Cardiac muscle cell (in vitro differentiated cells and primary cell): ENCODE results near the gene BMPR1A. TPM values are rescaled to one million over a fixed set of nuclear protein-coding genes. Genes with fewer than 3 reads are reported as not detected.

Source experiments
- DNase-seq, 2 donors: peaks; one replicate each; pipeline versions ENCODE4 v3.0.0 to v3.0.0-alpha.2; 2010 to 2017; ENCODE audit warnings: low read depth in 1 of 2, low spot score in 1 of 2
- H3K27ac ChIP-seq: fragments of 200-600 bp; sonication (generic); 2 replicates; pipeline ENCODE4 v1.5.1; 2016
- H3K27me3 ChIP-seq: fragments of 200-600 bp; sonication (generic); 2 replicates; pipeline ENCODE4 v1.6.0; 2016; ENCODE audit warnings: control low read depth
- H3K36me3 ChIP-seq: fragments of 200-600 bp; sonication (generic); 2 replicates; pipeline ENCODE4 v1.5.1; 2016; ENCODE audit warnings: control low read depth
- H3K4me1 ChIP-seq: fragments of 200-600 bp; sonication (generic); 2 replicates; pipeline ENCODE4 v1.8.1; 2017; ENCODE audit warnings: low read depth, mild to moderate bottlenecking, mixed run types
- H3K4me3 ChIP-seq: fragments of 200-600 bp; sonication (generic); 2 replicates; pipeline ENCODE4 v1.5.1; 2016; ENCODE audit warnings: mild to moderate bottlenecking
- H3K9me3 ChIP-seq: fragments of 200-600 bp; sonication (generic); 2 replicates; pipeline ENCODE4 v1.5.1; 2017; ENCODE audit warnings: low read depth, mild to moderate bottlenecking, control low read depth
- polyA plus RNA-seq: library from polyadenylated mRNA; unstranded; fragments of >200 nt; fragmentation: Nextera tagmentation; extraction: Ambion mirVana; gene quantifications from 2 replicates; pipeline ENCODE4 v1.2.1, GENCODE V29; 2016
- total RNA-seq: library from RNA; depleted of rRNA; stranded (reverse); fragments of >200 nt; gene quantifications from 2 replicates; pipeline ENCODE4 v1.2.3, GENCODE V29; 2016
- TF ChIP-seq, protein P1 (sequence below): IDR thresholded peaks from 2 replicates; pipeline ENCODE4 v1.5.1; 2012; ENCODE audit warnings: low read depth, mild to moderate bottlenecking, low read length

BMPR1A gene
- total and polyA plus RNA-seq, 2 experiments from 2014 or later, result 35.6 to 39.4 TPM

DNA sequence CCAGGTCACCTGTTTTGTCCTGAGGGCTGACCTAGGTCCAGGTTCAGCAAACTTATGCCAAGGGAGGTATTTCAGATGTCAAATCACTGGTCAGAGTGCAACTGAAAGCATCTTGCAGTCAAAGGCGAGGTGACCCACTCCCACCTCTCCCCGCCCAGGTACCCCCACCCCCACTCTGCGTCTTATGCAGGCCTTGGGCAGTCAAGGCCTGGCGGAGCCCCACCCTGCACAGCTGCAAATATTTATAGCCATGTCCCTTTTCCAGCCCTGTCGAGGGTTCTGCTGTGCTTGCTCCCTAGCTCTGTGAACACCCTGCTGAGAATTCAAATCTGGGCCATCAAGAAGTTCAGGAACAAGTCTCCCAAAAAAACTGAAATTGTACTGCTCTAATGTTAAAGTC, 40.6 kb upstream of the BMPR1A start:
- Histone ChIP-seq H3K4me1 (peaks cover 11% of the 10 kb centered on the region), H3K9me3 (no peaks in the 10 kb centered on the region), H3K27ac (peak overlapping the region; percentile 65), H3K4me3 (no peak overlapping the region), H3K27me3 (no peaks in the 10 kb centered on the region), H3K36me3 (peaks cover 47% of the 10 kb centered on the region)
- no peak for DNase-seq
- TF ChIP-seq, protein P1, sequence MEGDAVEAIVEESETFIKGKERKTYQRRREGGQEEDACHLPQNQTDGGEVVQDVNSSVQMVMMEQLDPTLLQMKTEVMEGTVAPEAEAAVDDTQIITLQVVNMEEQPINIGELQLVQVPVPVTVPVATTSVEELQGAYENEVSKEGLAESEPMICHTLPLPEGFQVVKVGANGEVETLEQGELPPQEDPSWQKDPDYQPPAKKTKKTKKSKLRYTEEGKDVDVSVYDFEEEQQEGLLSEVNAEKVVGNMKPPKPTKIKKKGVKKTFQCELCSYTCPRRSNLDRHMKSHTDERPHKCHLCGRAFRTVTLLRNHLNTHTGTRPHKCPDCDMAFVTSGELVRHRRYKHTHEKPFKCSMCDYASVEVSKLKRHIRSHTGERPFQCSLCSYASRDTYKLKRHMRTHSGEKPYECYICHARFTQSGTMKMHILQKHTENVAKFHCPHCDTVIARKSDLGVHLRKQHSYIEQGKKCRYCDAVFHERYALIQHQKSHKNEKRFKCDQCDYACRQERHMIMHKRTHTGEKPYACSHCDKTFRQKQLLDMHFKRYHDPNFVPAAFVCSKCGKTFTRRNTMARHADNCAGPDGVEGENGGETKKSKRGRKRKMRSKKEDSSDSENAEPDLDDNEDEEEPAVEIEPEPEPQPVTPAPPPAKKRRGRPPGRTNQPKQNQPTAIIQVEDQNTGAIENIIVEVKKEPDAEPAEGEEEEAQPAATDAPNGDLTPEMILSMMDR, result no peak

DNA sequence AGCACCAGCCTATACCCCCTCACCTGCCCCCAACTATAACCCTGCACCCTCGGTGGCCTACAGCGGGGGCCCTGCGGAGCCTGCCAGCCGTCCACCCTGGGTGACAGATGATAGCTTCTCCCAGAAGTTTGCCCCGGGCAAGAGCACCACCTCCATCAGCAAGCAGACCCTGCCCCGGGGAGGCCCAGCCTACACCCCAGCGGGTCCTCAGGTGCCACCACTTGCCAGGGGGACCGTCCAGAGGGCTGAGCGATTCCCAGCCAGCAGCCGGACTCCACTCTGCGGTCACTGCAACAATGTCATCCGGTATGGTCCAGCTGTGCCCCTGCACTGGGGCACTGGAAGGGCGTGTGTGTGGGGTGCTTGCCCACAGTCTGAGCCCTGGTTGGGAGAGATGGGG, 40.0 kb upstream of the BMPR1A start:
- no peak overlapping the region for H3K4me3 ChIP-seq
- peak overlapping the region; percentile 65 for H3K27ac ChIP-seq
- peaks cover 53% of the 10 kb centered on the region for H3K36me3 ChIP-seq
- TF ChIP-seq, protein P1, result no peak
- DNase-seq, result no peak
- no peaks in the 10 kb centered on the region for H3K9me3 ChIP-seq
- peaks cover 10% of the 10 kb centered on the region for H3K4me1 ChIP-seq
- H3K27me3 ChIP-seq, result no peaks in the 10 kb centered on the region

DNA sequence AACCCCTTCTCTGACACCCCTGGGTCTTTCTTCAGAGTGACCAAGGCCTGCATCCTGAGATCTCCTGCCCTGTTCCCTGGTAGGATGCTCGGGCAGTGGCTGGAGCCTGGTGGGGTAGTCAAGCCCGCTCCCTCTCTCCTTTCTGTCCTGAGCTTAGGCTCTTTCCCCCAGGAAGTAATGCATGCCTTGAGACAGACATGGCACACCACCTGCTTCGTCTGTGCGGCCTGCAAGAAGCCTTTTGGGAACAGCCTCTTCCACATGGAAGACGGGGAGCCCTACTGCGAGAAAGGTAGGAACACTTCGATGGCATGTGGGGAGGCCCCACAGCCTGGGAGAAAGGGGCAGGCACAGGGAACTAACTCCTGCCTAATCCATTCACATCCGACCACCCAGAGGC, 37.9 kb upstream of the BMPR1A start:
- DNase-seq, result no peak
- no peaks in the 10 kb centered on the region for H3K27me3 ChIP-seq
- H3K4me1 ChIP-seq, result peaks cover 5% of the 10 kb centered on the region
- peaks cover 69% of the 10 kb centered on the region for H3K36me3 ChIP-seq
- no peak overlapping the region for H3K4me3 ChIP-seq
- no peaks in the 10 kb centered on the region for H3K9me3 ChIP-seq
- TF ChIP-seq, protein P1, result no peak
- peak overlapping the region; percentile 65 for H3K27ac ChIP-seq

- H3K9me3 ChIP-seq, result no peaks in the 10 kb centered on the region
- DNase-seq, result no peak
- H3K36me3 ChIP-seq, result peaks cover 91% of the 10 kb centered on the region
- H3K4me1 ChIP-seq, result no peaks in the 10 kb centered on the region
- no peak overlapping the region for H3K4me3 ChIP-seq
- TF ChIP-seq, protein P1, result no peak
- H3K27ac ChIP-seq, result peak overlapping the region; percentile 65
- H3K27me3 ChIP-seq, result no peaks in the 10 kb centered on the region
Measured at GRCh38 chr10:86721232-86721631, 35.2 kb upstream of the BMPR1A start.

GRCh38 chr10:86723009-86723408, 33.4 kb upstream of the BMPR1A start:
- no peak overlapping the region for H3K27ac ChIP-seq
- TF ChIP-seq, protein P1, result no peak

GRCh38 chr10:86724445-86724844, 32.0 kb upstream of the BMPR1A start:
- Histone ChIP-seq H3K27ac (no peak overlapping the region), H3K4me1 (no peaks in the 10 kb centered on the region), H3K4me3 (no peak overlapping the region), H3K36me3 (peaks cover 81% of the 10 kb centered on the region), H3K27me3 (no peaks in the 10 kb centered on the region), H3K9me3 (no peaks in the 10 kb centered on the region)
- TF ChIP-seq, protein P1, result no peak
- DNase-seq, result no peak

More at GRCh38 chr10:86723009-86723408, 33.4 kb upstream of the BMPR1A start:
- H3K4me1 ChIP-seq, result no peaks in the 10 kb centered on the region
- no peaks in the 10 kb centered on the region for H3K9me3 ChIP-seq
- no peaks in the 10 kb centered on the region for H3K27me3 ChIP-seq
- H3K4me3 ChIP-seq, result no peak overlapping the region
- no peak for DNase-seq
- H3K36me3 ChIP-seq, result peaks cover 86% of the 10 kb centered on the region
